Posterior cingulate gyrus (tissue), 11 donors: ENCODE measurements around the gene PSG6.
"Not testable (repeated sequence)": the region's sequence is repeated elsewhere in the genome, so short reads cannot be mapped to it uniquely, and the experiment has no call there.

ENCODE experiments used
- DNase-seq, 10 donors: peaks; one replicate each; pipeline versions ENCODE4 v3.0.0 to v3.0.0-alpha.2; 2020 to 2021; ENCODE audit warnings: mixed read lengths in 3 of 10
- intact Hi-C: fragments of 100-400 bp; cut with DNase I; formaldehyde crosslinking; loops from one replicate; pipeline ENCODE4 v1.15.1; 2023

The PSG6 gene

DNA sequence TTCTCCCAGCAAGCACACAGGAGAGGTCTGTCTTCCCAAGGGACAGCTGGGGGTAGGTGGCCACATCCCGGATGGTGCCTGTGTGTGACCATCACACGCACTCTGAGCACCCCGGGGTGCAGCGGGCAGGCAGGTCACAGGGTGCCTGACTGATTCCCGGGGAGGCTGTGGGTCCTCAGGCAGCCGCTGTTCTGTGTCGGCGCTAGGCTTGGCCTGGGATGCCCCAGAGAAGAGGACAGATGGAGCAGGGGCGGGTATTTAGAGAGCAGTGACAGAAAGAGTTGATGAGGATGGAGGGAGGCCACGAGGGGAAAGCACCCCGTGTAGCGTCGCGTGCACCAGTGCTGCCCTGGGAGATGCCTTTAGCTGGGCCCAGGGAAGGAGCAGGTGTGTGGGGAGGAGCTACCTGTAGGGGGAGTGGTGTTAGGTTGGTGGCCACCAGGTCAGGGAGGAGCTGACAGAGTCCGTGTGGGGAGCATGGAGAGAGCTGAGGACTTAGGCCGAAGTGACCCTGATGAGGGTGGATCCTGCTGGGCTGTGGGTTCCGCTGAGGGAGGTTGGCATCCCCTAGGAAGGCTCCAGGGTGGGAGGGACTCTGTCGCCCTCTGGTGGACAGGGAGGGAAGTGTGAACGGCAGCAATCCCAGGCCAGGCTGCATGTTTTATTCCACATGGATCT, 60.7 kb downstream of the PSG6 start:
- DNase-seq = peak in 8 of 10 donors; percentile 15 to 93 (median 52)
- intact Hi-C loops = loop anchor here (5.0 kb wide), 1 partner anchor 65 kb away; no protein-coding TSS in a partner anchor

DNA sequence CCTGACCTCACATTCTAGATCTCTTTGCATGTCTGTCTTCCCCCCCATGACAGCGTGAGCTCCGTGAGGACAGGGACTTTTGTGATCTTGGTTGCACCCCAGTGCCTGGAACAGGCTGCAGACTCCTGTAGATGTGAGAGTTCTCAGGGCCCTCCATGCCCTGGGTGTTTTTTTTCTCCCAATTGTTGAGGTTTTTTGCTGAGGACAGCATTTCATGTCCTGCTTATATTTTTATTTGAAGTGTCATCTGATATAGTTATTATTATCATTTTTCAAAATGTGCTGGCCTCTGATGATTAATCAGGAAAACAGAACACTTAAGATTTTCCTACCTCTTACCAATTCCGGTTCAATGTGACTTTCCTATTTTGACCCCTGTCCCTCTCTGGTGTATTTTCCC, 62.9 kb downstream of the PSG6 start:
- not testable (repeated sequence) for DNase-seq

DNA sequence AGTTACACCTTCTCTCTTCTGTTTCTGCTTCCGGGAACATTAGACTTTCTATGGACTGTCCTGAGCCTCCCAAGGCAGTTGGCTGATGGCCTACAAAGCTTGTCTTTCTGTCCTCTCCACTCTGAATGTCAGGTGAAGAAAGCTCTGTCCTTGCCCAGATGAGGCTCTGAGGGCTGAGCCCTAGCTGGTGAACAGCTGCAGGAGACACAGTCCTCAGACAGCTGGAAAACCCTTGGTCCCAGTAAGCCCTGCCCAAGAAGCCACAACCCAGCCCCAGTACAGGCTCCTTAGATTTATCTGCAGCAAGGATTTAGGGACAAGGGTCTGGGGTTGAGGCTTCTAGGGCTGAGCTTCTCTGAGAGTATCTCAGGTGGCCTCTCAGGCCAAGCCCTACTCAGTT, 64.5 kb downstream of the PSG6 start:
- DNase-seq, intact Hi-C loops: not testable (repeated sequence)

More for the DNA sequence above, 62.9 kb downstream of the PSG6 start:
- intact Hi-C loops = loop anchor here (5.0 kb wide), 1 partner anchor 62 kb away; no protein-coding TSS in a partner anchor

DNA sequence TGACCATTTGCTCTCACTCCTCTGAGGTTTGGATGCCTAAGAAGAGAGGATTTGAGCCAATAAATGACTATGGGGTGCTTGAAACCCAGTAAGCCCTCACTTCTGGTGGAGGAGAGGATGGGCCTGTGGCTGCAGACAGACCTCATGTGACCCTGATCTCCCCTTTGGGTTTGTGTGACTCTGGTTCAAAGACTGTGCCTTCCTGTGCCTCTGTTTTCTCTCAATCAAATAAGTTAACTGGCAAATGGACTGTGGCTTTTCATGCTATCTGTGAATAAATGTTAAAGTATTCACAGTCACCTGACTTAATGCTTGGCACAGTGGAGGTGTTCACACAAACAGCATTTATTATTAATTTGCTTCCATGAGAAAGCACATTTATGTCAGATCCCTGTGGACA, 64.9 kb downstream of the PSG6 start:
- DNase-seq, intact Hi-C loops: not testable (repeated sequence)
